Measurements from ENCODE around the gene IL12RB2. TPM values are rescaled to one million over a fixed set of nuclear protein-coding genes. Genes with fewer than 3 reads are reported as not detected.
"Not testable (repeated sequence)": the region's sequence is repeated elsewhere in the genome, so short reads cannot be mapped to it uniquely, and the experiment has no call there.

IL12RB2 gene
- total RNA-seq, 1 donor from 2014 or later, result not detected

DNA sequence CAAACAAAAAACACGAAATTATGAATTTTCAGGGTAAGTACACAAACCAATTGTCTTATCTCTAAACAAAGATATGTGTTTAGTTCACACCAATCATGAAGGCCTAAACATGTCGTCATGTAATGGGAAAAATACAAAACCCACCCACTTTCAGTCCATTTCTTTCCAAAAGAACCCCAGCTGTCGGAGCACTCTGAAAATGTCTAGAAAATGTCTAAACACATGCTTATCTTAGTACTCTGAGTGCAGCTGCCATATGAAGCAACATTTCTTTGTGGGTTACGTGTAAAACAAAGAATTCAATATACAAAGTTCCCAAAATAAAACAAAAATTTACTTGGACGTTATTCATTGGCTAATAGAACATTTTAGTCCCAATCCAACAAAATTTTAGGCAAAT lies 99.8 kb downstream of the IL12RB2 start:
- intact Hi-C loops (cut with DNase I), result no loop called here

DNA sequence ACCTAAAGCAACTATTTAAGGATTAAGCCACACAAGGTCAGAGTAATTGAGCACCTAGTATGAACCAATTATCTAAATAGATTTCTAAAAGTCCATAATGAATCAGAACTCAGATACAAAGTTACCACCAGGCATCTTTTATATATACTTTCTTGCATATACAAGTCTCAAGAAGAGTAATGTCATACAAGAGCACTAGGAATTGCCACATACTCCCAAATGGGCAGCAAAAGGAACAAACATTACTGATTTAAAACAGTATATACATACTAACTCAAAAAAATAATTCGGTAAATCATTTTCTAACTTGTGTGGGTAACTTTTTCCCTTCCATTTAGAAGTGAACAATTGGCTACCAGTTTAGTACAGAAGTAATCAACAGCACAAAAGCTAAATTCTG lies 100.5 kb downstream of the IL12RB2 start:
- intact Hi-C loops (cut with DNase I), result no loop called here
- Histone ChIP-seq H3K36me3 (peaks cover 14 to 22% of the 10 kb centered on the region in 2 donors), H3K27ac (peak overlapping the region; percentile 5 to 16), H3K27me3 (no peaks in the 10 kb centered on the region), H3K4me3 (no peak overlapping the region), H3K4me1 (peaks cover 0 to 2% of the 10 kb centered on the region in 2 donors), H3K9me3 (no peaks in the 10 kb centered on the region)
- TF ChIP-seq, protein P1, sequence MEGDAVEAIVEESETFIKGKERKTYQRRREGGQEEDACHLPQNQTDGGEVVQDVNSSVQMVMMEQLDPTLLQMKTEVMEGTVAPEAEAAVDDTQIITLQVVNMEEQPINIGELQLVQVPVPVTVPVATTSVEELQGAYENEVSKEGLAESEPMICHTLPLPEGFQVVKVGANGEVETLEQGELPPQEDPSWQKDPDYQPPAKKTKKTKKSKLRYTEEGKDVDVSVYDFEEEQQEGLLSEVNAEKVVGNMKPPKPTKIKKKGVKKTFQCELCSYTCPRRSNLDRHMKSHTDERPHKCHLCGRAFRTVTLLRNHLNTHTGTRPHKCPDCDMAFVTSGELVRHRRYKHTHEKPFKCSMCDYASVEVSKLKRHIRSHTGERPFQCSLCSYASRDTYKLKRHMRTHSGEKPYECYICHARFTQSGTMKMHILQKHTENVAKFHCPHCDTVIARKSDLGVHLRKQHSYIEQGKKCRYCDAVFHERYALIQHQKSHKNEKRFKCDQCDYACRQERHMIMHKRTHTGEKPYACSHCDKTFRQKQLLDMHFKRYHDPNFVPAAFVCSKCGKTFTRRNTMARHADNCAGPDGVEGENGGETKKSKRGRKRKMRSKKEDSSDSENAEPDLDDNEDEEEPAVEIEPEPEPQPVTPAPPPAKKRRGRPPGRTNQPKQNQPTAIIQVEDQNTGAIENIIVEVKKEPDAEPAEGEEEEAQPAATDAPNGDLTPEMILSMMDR (IDR thresholded peaks at IDR 0.05), result no peak
- DNase-seq (ENCODE audit: low spot score in 2 of 2), result no peak

More for the DNA sequence above, 99.8 kb downstream of the IL12RB2 start:
- Histone ChIP-seq H3K36me3 (peaks cover 10 to 19% of the 10 kb centered on the region in 2 donors), H3K27ac (peak overlapping the region; percentile 5 to 16), H3K27me3 (no peaks in the 10 kb centered on the region), H3K4me1 (peaks cover 0 to 2% of the 10 kb centered on the region in 2 donors), H3K9me3 (no peaks in the 10 kb centered on the region), H3K4me3 (no peak overlapping the region)
- TF ChIP-seq, protein P1 (IDR thresholded peaks at IDR 0.05), result no peak
- no peak for DNase-seq (ENCODE audit: low spot score in 2 of 2)

DNA sequence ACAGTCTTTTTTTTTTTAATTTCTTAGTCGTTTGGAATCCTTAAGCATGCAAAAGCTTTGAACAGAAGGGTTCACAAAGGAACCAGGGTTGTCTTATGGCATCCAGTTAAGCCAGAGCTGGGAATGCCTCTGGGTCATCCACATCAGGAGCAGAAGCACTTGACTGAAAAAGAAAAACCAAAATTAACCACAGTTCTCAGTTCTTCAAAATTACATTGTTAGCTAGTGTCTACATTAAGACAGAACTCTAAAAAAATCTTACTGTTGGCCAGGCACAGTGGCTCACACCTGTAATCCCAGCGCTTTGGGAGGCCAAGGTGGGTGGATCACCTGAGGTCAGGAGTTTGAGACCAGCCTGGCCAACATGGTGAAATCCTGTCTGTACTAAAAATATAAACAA lies 105.4 kb downstream of the IL12RB2 start:
- peaks cover 48 to 71% of the 10 kb centered on the region in 2 donors for H3K36me3 ChIP-seq
- H3K27me3 ChIP-seq; H3K4me3 ChIP-seq; H3K4me1 ChIP-seq; H3K9me3 ChIP-seq; DNase-seq (ENCODE audit: low spot score in 2 of 2); intact Hi-C loops (cut with DNase I); H3K27ac ChIP-seq: not testable (repeated sequence)

DNA sequence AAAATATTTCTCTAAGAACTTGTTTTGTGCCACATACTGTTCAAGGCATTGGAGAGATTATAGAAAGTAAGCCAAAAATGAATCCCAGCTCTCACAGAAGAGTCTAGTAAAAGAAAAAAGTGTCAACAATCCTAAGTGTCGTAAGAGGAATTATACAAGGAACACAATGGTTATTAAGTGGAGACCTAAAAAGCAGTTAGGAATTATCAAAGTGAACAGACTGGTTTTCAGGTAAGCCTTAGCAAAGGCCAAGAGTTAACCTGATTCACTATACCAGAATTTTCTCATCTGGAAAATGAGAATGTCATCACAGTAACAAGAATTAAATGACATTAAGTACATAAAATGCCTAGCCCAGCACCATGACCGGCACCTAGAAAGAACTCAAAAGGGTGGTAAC lies 106.9 kb downstream of the IL12RB2 start:
- Histone ChIP-seq H3K4me3 (no peak overlapping the region), H3K9me3 (no peaks in the 10 kb centered on the region), H3K27ac (no peak overlapping the region), H3K4me1 (no peaks in the 10 kb centered on the region), H3K36me3 (peaks cover 56 to 85% of the 10 kb centered on the region in 2 donors), H3K27me3 (no peaks in the 10 kb centered on the region)
- DNase-seq (ENCODE audit: low spot score in 2 of 2), result no peak
- intact Hi-C loops (cut with DNase I), result no loop called here
- TF ChIP-seq, protein P1 (IDR thresholded peaks at IDR 0.05), result no peak

DNA sequence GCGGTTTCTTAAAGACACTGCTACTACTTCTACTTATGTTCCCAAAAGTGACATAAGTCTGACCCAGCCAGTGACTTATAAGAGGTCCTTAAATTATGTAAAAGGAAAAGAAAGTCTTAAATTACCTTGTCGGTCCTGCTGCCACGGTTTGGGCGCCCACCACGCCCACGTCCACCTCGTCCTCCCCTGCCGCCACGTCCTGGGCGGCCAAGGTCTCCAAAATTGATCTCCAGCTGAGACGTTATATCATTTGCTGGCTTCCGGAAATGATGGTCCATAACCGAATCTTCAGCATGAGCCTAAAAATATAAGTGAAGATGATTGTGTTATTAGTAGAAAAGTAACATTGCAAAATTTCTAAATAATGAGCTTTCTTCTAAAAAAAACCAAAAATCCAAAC lies 107.4 kb downstream of the IL12RB2 start:
- no peaks in the 10 kb centered on the region for H3K4me1 ChIP-seq
- intact Hi-C loops (cut with DNase I), result no loop called here
- H3K36me3 ChIP-seq, result peaks cover 56 to 84% of the 10 kb centered on the region in 2 donors

DNA sequence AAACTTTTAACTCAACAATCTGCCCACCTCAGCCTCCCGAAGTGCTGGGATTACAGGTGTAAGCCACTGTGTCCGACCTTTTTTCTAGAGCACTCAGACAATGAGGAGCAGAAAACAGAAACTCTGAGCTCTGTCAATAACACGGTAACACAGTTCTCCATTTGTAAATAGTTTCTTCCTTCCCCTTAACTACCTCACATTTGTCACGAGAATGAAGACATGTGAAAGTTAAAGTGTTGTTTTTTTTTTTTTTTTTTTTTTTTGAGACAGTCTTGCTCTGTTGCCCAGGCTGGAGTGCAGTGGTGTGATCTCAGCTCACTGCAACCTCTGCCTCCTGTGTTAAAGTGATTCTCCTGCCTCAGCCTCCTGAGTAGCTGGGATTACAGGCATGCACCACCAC lies 110.1 kb downstream of the IL12RB2 start:
- intact Hi-C loops (cut with DNase I); H3K4me3 ChIP-seq; H3K27ac ChIP-seq; DNase-seq (ENCODE audit: low spot score in 2 of 2); H3K4me1 ChIP-seq; H3K27me3 ChIP-seq; H3K9me3 ChIP-seq: not testable (repeated sequence)
- peaks cover 69 to 96% of the 10 kb centered on the region in 2 donors for H3K36me3 ChIP-seq

More for the DNA sequence above, 107.4 kb downstream of the IL12RB2 start:
- Histone ChIP-seq H3K27ac (no peak overlapping the region), H3K27me3 (no peaks in the 10 kb centered on the region), H3K9me3 (no peaks in the 10 kb centered on the region), H3K4me3 (no peak overlapping the region)
- DNase-seq (ENCODE audit: low spot score in 2 of 2), result no peak
- TF ChIP-seq, protein P1 (IDR thresholded peaks at IDR 0.05), result no peak
